ENCODE measurements around the gene ALKBH6. TPM values are rescaled to one million over a fixed set of nuclear protein-coding genes. Genes with fewer than 3 reads are reported as not detected.

ALKBH6 gene
- total and polyA plus RNA-seq, 9 of the 15 experiments (the other 6 are each of a cell fraction or from before 2014, with no cell fraction given), result 0.67 to 62.0 (median 34.5) TPM

GRCh38 chr19:36014012-36014924, at the start of gene ALKBH6 (continued):
- TF ChIP-seq BRD9 (IDR thresholded peaks at IDR 0.05; ENCODE audit: low read depth, partially characterized antibody) (no peak), JUND (IDR thresholded peaks at IDR 0.05; ENCODE audit: borderline replicate concordance, low read depth, low read length) (0 out of 2 replicates have a peak, but pooled peaks have one; percentile 17), JUND (tag; IDR thresholded peaks at IDR 0.05; ENCODE audit: borderline replicate concordance, low read depth, low read length) (no peak), ZNF830 (CRISPR knock-in tag; IDR thresholded peaks at IDR 0.05) (no peak), ZNF444 (CRISPR knock-in tag; IDR thresholded peaks at IDR 0.05) (no peak), ZNF780A (CRISPR knock-in tag; IDR thresholded peaks at IDR 0.05) (no peak), ELF1 (tag; IDR thresholded peaks at IDR 0.05) (peak; percentile 80), ZBTB7A (IDR thresholded peaks at IDR 0.05; ENCODE audit: borderline replicate concordance, control insufficient read depth, low read depth, low read length) (peak; percentile 57; the same call in 1 of the 2 replicates), PURB (CRISPR knock-in tag; IDR thresholded peaks at IDR 0.05; ENCODE audit: low read depth) (no peak), NKRF (IDR thresholded peaks at IDR 0.05; ENCODE audit: borderline replicate concordance) (peak; percentile 75), U2AF2 (optimal IDR thresholded peaks at IDR 0.05; ENCODE audit: low read depth, low read length) (no peak), SAFB (IDR thresholded peaks at IDR 0.05; ENCODE audit: borderline replicate concordance, low read depth, low read length) (peak; percentile 73; the same call in 1 of the 2 replicates), HNRNPH1 (optimal IDR thresholded peaks at IDR 0.05; ENCODE audit: low read depth, low read length) (no peak), RHOXF2B (CRISPR knock-in tag; conservative IDR thresholded peaks at IDR 0.05) (no peak), CHAMP1 (IDR thresholded peaks at IDR 0.05) (no peak), JUN (IDR thresholded peaks at IDR 0.05; ENCODE audit: borderline replicate concordance, low read depth, low read length) (no peak), JUN (CRISPR knock-in tag; IDR thresholded peaks at IDR 0.05; ENCODE audit: borderline replicate concordance) (no peak), ZKSCAN8 (CRISPR knock-in tag; IDR thresholded peaks at IDR 0.05) (no peak), CEBPG (CRISPR knock-in tag; IDR thresholded peaks at IDR 0.05) (no peak), CEBPG (tag; conservative IDR thresholded peaks at IDR 0.05 in 1 of 2, IDR thresholded peaks at IDR 0.05 in 1 of 2) (no peak), POLR2AphosphoS5 (IDR thresholded peaks at IDR 0.05; ENCODE audit: control insufficient read depth, insufficient read depth, low read depth, low read length) (peak; percentile 14), ZNF121 (CRISPR knock-in tag; conservative IDR thresholded peaks at IDR 0.05) (no peak), DACH1 (IDR thresholded peaks at IDR 0.05; ENCODE audit: partially characterized antibody) (no peak), SUPT5H (IDR thresholded peaks at IDR 0.05) (peak; percentile 80), ZNF384 (IDR thresholded peaks at IDR 0.05; ENCODE audit: low read depth, low read length) (no peak), LEF1 (IDR thresholded peaks at IDR 0.05) (0 out of 2 replicates have a peak, but pooled peaks have one; percentile 25)

Data from K562 (cell line).